ENCODE data around the gene BACE1-AS.
"Not testable (repeated sequence)": the region's sequence is repeated elsewhere in the genome, so short reads cannot be mapped to it uniquely, and the experiment has no call there.

BACE1-AS gene

GRCh38 chr11:117292616-117293015 is 1.5 kb downstream of the BACE1-AS start:
- DNase-seq = no peak

- DNase-seq = no peak
These were observed 4.4 kb downstream of the BACE1-AS start for GRCh38 chr11:117295438-117296137.

- no peak for DNase-seq
These were observed 5.7 kb downstream of the BACE1-AS start for GRCh38 chr11:117296881-117297280.

GRCh38 chr11:117298195-117298594 is 7.0 kb downstream of the BACE1-AS start:
- DNase-seq = no peak

DNA sequence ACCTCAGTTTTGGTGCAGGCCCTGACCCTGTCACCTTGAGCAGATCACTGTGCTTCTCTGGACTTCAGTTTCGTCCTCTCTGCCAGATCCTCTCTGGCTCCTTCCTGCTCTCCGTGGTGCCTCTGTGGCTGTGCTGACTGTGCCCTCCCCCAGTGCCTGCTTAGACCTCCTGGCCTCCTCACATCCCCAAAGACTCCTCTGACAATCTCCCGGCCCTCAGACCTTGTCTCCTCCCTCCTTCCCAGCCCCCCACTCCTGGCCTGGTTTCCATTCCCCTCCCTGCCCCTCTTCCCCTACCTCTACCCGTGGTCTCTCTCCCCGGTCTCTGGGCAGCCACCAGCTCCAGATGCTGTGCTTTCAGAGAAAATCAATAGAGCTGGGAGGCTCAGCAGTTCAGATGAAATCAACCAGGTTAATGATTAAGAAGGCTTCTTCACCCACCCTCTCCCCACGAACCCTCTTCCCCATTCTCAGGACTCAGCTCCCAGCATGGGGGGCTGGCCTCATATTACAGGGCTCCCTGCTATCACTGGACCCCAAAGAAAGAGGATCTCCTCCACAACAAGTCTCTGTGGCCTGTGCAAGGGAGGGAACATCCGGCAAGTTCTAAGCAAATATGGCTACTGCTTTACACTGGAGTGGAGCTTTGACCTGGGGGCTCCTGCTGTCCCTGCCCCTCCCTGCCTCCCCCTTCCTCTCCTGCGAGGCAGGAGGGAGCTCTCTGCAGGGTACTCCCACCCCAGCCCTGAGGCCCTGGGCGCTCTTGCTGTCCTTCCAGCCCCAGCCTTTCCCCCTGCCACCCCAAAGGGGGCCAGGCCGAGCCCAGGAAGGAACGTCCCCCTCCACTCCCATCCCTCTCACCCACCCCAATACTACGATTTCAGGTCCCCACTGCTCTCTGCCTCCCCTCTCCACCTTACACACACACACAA is 8.5 kb downstream of the BACE1-AS start:
- DNase-seq = no peak

DNA sequence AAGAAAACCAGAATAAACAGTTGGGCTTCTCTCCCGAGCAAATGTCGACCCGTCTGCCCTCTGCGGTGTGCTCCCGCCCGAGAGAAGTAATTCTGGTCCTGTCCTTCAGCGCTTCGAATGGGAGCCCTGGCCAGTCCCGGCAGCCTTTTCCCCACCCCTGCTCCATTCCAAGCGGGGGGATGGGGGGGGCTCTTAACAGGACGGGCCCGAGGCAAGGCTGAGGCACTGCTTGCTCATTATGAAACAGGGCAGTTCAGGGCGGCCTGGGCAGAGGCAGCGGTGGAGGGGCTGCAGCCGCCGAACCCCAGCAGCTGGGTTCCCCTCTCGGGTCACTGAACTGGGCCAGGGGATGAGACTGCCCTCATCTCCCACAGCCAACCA is 9.1 kb downstream of the BACE1-AS start:
- no peak for DNase-seq

DNA sequence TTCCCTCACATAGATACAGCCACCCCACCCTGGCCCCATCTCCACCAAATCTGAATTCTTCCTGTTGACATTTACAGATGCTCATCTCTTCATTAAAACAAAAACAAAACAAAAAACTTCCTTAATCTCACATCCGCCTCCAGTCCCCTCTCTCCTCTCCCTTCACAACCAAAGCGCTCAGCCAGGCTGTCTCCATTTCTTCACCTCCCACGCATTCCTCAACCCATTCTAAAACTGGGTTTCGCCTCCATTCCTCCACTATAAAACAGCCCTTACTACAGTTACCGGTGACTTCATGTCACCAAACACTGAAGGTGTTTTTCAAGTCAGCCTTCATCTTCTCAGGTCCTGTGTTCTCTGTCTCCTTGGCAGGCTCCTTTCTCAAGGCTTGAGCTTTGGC is 9.6 kb downstream of the BACE1-AS start:
- DNase-seq = no peak

DNA sequence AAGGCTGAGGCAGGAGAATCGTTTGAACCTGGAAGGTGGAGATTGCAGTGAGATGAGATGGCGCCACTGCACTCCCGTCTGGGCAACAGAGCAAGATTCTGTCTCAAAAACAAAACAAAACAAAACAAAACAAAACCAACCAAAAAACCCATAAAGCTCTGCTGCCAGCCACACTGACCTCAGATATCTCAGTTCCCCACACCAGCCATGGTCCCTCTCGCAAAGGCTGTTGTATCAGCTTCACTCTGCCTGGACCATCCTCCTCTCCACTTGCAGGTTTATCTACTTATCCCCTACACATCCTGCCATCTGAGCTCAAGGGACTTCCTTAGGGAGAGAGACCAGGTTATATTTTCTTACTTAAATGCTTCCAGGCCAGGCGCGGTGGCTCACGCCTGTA is 11.1 kb downstream of the BACE1-AS start:
- DNase-seq = no peak

GRCh38 chr11:117303101-117303500 is 12.0 kb downstream of the BACE1-AS start:
- no peak for DNase-seq

DNA sequence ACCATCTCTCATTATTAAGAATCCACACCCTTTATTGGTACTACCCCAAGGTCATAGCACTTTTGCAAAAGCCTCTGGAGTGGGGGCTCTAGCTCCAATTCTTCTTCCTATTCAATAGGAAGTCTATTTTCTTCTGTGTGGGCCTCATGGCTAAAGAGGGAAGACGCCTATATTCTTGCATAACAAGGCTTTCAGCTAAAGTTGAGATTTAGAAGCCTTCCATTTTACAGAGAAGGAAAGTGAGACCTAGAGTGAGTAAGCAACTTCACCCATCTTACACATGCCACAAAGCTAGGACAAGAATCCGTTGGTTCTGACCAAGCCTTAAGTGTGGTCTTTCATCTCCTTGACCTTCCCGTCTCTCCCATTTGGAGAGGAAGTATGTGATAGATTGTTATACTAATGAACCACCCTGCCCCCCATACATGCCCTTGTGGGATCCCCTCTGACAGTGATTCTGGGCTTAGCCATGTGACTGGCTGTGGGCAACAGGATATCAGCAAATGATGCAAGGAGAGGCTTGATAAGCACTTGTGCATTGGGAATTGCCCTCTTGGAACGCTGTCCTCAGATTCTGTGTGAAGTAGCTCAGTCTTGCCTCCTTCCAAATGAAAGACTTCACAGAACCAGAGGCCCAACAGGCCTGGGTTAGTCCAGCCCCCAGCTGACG is 12.6 kb downstream of the BACE1-AS start:
- DNase-seq = peak; percentile 38 to 41

DNA sequence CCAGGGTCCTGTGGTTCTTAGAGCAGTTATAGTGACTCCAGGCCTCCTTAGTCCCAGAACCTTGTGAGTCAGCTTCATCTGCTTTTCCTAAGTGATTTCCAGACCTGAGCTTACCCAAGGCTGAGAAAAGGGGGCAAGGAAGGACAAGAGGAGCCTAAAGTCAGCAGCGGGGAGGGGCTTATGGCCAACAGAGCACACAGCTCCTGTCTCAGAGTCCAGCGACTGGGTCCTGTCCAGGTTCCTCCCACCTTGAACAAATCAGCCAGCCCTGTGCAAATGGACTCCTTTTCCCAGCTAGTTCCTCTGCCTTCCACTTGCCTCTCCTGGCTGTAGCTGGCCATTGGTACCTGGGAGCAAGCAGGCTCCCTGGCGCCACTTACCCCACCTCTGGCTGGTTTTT is 14.0 kb downstream of the BACE1-AS start:
- DNase-seq = no peak

DNA sequence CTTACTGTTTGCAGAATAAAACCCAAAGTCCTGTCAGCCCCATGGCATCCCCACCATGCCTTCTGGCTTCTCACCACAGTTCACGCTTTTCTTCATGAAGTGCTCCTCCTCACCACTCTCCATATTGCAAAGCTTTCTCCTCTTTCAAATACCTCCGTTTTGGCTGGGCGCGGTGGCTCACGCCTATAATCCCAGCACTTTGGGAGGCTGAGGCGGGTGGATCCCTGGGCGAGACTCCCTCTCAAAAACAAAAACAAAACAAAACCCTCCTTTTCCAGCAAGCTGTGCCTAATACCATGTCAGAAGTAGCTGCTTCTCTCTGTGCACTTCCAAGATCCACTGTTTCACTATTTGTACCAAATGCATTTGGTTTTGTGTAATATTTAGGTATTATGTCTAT is 18.2 kb downstream of the BACE1-AS start:
- no peak for DNase-seq

DNA sequence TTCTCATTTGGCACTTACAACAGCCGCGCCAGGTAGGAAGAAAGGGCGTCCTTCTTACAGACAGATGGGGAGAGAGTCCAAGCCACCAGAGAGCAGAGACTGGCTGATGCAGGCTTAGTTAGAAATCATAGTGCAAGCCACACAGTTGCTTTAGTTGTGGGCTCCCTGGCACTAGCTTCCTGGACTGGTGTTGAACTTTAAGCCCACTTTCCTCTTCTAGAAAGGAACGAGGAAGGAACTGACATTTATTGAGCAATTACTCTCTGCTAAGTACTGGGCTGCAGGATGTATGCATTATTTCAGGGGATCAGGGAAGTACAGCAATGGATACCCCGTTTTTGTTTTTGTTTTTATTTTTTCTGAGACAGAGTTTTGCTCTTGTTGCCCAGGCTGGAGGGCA is 21.9 kb downstream of the BACE1-AS start:
- peak; percentile 43 to 51 for DNase-seq

GRCh38 chr11:117313828-117314768 is 23.0 kb downstream of the BACE1-AS start:
- peak in 1 of 2 donors; percentile 4 for DNase-seq

- DNase-seq = peak in 1 of 2 donors; percentile 3
These were observed 23.7 kb downstream of the BACE1-AS start for GRCh38 chr11:117314840-117315239.

GRCh38 chr11:117315285-117316196 is 24.4 kb downstream of the BACE1-AS start:
- DNase-seq = no peak

DNA sequence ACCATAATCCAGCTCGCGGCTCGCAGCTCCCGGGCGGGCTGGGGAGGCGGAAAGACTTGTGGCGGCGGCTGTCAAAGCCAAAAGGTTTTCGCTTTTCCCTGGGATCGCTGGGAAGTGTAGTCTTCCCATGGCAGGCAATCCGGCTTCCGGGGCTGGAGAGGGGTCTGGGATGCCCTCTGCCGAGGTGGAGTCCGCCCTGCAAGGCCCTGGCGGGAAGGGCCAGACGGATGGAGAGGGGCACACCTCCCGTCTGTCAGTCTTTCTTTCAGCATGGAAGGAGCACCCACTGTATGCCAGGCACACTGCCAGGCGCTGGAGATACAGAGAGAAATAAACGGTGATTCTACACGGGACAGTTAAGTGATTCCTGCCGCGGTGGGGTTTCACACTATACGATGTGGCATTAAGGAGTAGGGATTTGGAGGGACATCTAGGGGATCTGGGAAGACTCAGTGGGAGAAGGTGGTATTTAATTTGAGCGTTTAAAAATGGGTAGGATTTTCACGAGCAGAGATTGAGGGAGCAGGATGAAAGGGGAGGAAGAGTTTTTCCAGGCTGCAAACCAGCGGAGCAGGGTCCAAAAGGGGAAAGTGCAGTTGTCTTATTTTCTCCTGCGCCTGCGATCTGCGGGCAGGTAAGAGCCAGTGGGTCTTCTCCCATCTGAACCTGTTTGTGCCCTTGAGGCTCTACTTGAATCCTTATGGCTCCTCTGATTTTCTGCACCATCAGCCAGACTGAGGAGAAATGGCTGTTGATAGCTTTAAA is 25.2 kb downstream of the BACE1-AS start, which contains the start of gene BACE1:
Gene BACE1 (minus strand): TSS at position 60 of the 765 bp plus-strand sequence. CDS start 461 bp downstream, outside the sequence.
- peak; percentile 49 to 50 for DNase-seq

GRCh38 chr11:117318738-117319137 is 27.6 kb downstream of the BACE1-AS start:
- no peak for DNase-seq

- DNase-seq = no peak
These were observed 28.2 kb downstream of the BACE1-AS start for GRCh38 chr11:117319214-117319840.

- DNase-seq = not testable (repeated sequence)
These were observed 36.1 kb downstream of the BACE1-AS start for GRCh38 chr11:117327255-117327566.

Measured in inflammatory macrophage treated with lipopolysaccharide for 1 hour (primary cell).